OCI-LY7 (cell line): ENCODE results near the gene FAM81A. TPM values are rescaled to one million over a fixed set of nuclear protein-coding genes. Genes with fewer than 3 reads are reported as not detected.

Experiments used
- BruUV-seq: library from RNA; stranded (reverse); fragments of 400-500 nt; replicated peaks from 2 replicates; lab custom pipeline; 2021; lab: Mats Ljungman, UMichigan
- CTCF ChIA-PET: fragments of 300-600 bp; sonication (Branson Sonifier 250); formaldehyde crosslinking; loops from one replicate; lab custom pipeline; 2022; ENCODE audit warnings: antibody characterized with exemption; ENCODE audit not compliant: unreplicated experiment; lab: Charles Lee
- POLR2A ChIA-PET: fragments of 300-600 bp; sonication (Branson Sonifier 250); formaldehyde crosslinking; loops from one replicate; lab custom pipeline; 2022; ENCODE audit warnings: antibody characterized with exemption; lab: Charles Lee
- DNase-seq: peaks from one replicate; pipeline ENCODE4 v3.0.0-alpha.2; 2015; ENCODE audit warnings: low spot score
- H2AFZ ChIP-seq: fragments of 200-600 bp; sonication (generic), shearing (Covaris generic); 2 replicates; pipeline ENCODE4 v1.6.1; 2014; ENCODE audit warnings: mild to moderate bottlenecking, antibody characterized with exemption, low read length, moderate library complexity
- H3K27ac ChIP-seq: fragments of 200-600 bp; sonication (generic); 2 replicates; pipeline ENCODE4 v1.5.1; 2014; ENCODE audit warnings: mixed run types, low read depth, mild to moderate bottlenecking, moderate library complexity, low read length, inconsistent platforms; ENCODE audit not compliant: poor library complexity, severe bottlenecking
- H3K36me3 ChIP-seq: fragments of 200-600 bp; sonication (generic); 2 replicates; pipeline ENCODE4 v1.6.1; 2014; ENCODE audit warnings: mild to moderate bottlenecking, antibody characterized with exemption, low read length, moderate library complexity, mixed read lengths; ENCODE audit not compliant: insufficient read depth
- H3K4me1 ChIP-seq: fragments of 200-600 bp; sonication (generic); 2 replicates; pipeline ENCODE4 v1.5.1; 2014; ENCODE audit warnings: mild to moderate bottlenecking, low read length; ENCODE audit not compliant: insufficient read depth, poor library complexity, severe bottlenecking
- H3K4me2 ChIP-seq: fragments of 200-600 bp; sonication (generic); 2 replicates; pipeline ENCODE4 v1.6.1; 2014; ENCODE audit warnings: mild to moderate bottlenecking, low read length
- H3K4me3 ChIP-seq: fragments of 200-600 bp; sonication (generic); 2 replicates; pipeline ENCODE4 v1.5.1; 2014; ENCODE audit warnings: mild to moderate bottlenecking, low read depth, low read length; ENCODE audit not compliant: poor library complexity, severe bottlenecking
- H3K79me2 ChIP-seq: fragments of 200-600 bp; sonication (generic); 2 replicates; pipeline ENCODE4 v1.6.1; 2016; ENCODE audit warnings: low read depth, mild to moderate bottlenecking, low read length, moderate library complexity, mixed read lengths; ENCODE audit not compliant: insufficient read depth
- H3K9me2 ChIP-seq: fragments of 200-600 bp; sonication (generic); 2 replicates; pipeline ENCODE4 v1.6.1; 2016; ENCODE audit warnings: mild to moderate bottlenecking, low read length, mixed read lengths; ENCODE audit not compliant: insufficient read depth
- H3K9me3 ChIP-seq: fragments of 200-600 bp; sonication (generic); 2 replicates; pipeline ENCODE4 v1.6.1; 2014; ENCODE audit warnings: mild to moderate bottlenecking, mixed run types, low read length, mixed read lengths
- H4K20me1 ChIP-seq: fragments of 200-600 bp; sonication (generic); 2 replicates; pipeline ENCODE4 v1.6.1; 2014; ENCODE audit warnings: mild to moderate bottlenecking, antibody characterized with exemption, low read length, moderate library complexity, mixed read lengths; ENCODE audit not compliant: insufficient read depth
- CTCF ChIP-seq: fragments of 200-600 bp; sonication (generic); conservative IDR thresholded peaks from 2 replicates; pipeline ENCODE4 v1.5.1; 2014; ENCODE audit warnings: mild to moderate bottlenecking, antibody characterized with exemption, low read length, moderate library complexity, mixed read lengths
- EZH2phosphoT487 ChIP-seq: fragments of 200-600 bp; sonication (generic); IDR thresholded peaks from 2 replicates; pipeline ENCODE4 v1.6.1; 2018; ENCODE audit warnings: low read depth, borderline replicate concordance, mild to moderate bottlenecking, mixed run types, antibody characterized with exemption, low read length, moderate library complexity, mixed read lengths
- intact Hi-C: fragments of 100-400 bp; cut with micrococcal nuclease; formaldehyde crosslinking; loops from one replicate; pipeline ENCODE4 v1.10.0; 2022; ENCODE audit not compliant: unreplicated experiment
- total RNA-seq, 2 experiments: library from RNA; depleted of rRNA in 1 of 2; stranded (reverse); fragments of >200 nt in 1 of 2; shearing (Covaris generic) in 1 of 2; gene quantifications; 2 replicates each; pipeline ENCODE4 v1.2.3, GENCODE V29; 2014 to 2022

FAM81A gene
- total RNA-seq, 2 experiments from 2014 or later = 11.6 to 37.4 TPM

DNA sequence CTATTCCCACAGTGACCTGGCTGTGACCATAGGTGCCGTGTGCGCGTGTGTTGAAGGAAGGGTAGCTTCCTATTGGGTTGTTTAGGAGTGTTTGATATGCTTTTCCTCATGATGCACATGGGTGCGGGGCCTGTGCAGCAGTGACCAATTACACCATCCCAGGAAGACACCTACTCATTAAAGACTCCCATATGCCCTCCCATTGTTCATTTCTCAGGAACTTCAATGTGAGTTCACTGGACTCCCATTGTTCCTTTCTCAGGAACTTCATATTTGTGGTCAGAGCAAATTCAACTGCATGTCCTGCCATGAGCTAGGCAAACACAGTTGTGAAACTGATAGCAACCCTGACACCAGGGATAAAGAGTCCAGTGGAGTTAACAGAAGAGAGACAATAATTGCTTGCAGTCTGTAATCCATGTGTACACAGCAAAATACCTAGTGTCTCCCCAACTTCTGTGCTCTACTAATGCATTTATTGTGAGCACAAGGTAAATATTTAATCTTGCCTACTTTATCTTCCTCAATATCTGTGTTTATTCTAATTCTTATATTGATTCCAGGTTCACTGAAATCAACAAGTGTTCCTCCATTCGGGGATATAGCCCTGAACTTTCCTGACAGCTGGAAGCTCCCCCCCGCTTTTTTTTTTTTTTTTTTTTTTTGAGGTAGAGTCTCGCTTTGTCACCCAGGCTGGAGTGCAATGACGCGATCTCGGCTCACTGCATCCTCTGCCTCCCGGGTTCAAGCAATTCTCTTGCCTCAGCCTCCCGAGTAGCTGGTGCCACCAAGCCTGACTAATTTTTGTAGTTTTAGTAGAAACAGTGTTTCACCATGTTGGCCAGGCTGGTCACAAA, 116.1 kb downstream of the FAM81A start:
- POLR2A ChIA-PET = no interaction called here

DNA sequence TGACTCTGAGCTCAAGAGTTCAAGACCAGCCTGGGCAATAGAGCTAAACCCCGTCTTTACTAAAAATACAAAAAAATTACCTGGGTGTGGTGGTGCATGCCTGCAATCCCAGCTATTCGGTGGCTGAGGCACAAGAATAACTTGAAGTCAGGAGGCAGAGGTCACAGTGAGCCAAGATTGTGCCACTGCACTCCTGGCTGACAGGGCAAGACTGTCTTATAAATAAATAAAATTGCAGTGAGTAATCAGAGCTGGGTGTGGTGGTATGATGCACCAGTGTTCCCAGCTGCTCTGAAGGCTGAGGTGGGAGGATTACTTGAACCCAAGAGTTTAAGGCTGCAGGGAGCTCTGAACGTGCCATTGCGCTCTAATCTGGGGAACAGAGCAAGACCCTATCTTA, 117.7 kb downstream of the FAM81A start:
- Histone ChIP-seq H3K4me2 (no peak overlapping the region), H3K27ac (no peak overlapping the region), H3K4me3 (no peak overlapping the region), H2AFZ (no peak overlapping the region), H3K79me2 (no peaks in the 10 kb centered on the region), H3K9me3 (no peaks in the 10 kb centered on the region), H3K9me2 (no peaks in the 10 kb centered on the region), H3K36me3 (no peaks in the 10 kb centered on the region), H4K20me1 (no peaks in the 10 kb centered on the region), H3K4me1 (no peaks in the 10 kb centered on the region)
- intact Hi-C loops = no loop called here
- no peak for TF ChIP-seq EZH2phosphoT487
- no peak for TF ChIP-seq CTCF
- POLR2A ChIA-PET = interaction anchor here (0.8 kb wide), 1 partner anchor 135 kb away, joined by 3 read pairs; no protein-coding TSS in a partner anchor
- DNase-seq = no peak
- CTCF ChIA-PET = interaction anchor here (0.6 kb wide), 1 partner anchor 41 kb away, joined by 3 read pairs; no protein-coding TSS in a partner anchor
- no TSS peak for BruUV-seq

More for the DNA sequence above, 116.1 kb downstream of the FAM81A start:
- no peaks in the 10 kb centered on the region for H3K79me2 ChIP-seq
- no peaks in the 10 kb centered on the region for H3K9me2 ChIP-seq
- intact Hi-C loops = no loop called here
- DNase-seq = no peak
- no peaks in the 10 kb centered on the region for H4K20me1 ChIP-seq
- no peak overlapping the region for H3K27ac ChIP-seq
- H2AFZ ChIP-seq = no peak overlapping the region
- CTCF ChIA-PET = no interaction called here
- BruUV-seq = no TSS peak
- no peak overlapping the region for H3K4me3 ChIP-seq
- no peaks in the 10 kb centered on the region for H3K9me3 ChIP-seq
- TF ChIP-seq CTCF (no peak), EZH2phosphoT487 (no peak)
- no peaks in the 10 kb centered on the region for H3K4me1 ChIP-seq
- H3K36me3 ChIP-seq = no peaks in the 10 kb centered on the region
- no peak overlapping the region for H3K4me2 ChIP-seq

DNA sequence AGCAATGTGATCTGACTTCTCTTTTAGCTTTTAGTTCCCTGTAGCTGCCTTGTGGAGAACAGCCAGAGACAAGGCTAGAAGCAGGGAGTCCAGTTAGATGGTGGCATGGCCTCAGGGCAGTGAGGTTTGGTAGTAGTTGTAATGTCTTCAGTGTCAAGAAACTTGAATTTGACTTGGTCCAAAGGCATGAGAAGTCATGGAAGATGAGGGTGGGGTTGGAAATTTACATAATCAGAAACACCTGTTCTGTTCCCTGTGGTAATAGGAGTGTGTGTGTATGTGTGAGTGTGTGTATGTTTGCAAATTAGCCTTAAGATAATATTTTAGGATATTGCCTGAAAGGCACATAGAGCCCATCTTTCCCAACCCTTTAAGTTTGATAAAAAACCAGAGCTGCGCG, 118.4 kb downstream of the FAM81A start:
- Histone ChIP-seq H4K20me1 (no peaks in the 10 kb centered on the region), H2AFZ (no peak overlapping the region), H3K4me1 (no peaks in the 10 kb centered on the region), H3K9me2 (no peaks in the 10 kb centered on the region), H3K4me2 (no peak overlapping the region), H3K36me3 (no peaks in the 10 kb centered on the region), H3K27ac (no peak overlapping the region), H3K9me3 (no peaks in the 10 kb centered on the region), H3K79me2 (no peaks in the 10 kb centered on the region), H3K4me3 (no peak overlapping the region)
- ChIA-PET POLR2A (no interaction called here), CTCF (no interaction called here)
- TF ChIP-seq EZH2phosphoT487 (no peak), CTCF (no peak)
- BruUV-seq = no TSS peak
- no peak for DNase-seq
- intact Hi-C loops = no loop called here
